ENCODE measurements around the gene FBXO31. TPM values are rescaled to one million over a fixed set of nuclear protein-coding genes. Genes with fewer than 3 reads are reported as not detected.

The FBXO31 gene
- total RNA-seq, 4 donors from 2014 or later, result 39.9 to 89.3 (median 53.6) TPM

DNA sequence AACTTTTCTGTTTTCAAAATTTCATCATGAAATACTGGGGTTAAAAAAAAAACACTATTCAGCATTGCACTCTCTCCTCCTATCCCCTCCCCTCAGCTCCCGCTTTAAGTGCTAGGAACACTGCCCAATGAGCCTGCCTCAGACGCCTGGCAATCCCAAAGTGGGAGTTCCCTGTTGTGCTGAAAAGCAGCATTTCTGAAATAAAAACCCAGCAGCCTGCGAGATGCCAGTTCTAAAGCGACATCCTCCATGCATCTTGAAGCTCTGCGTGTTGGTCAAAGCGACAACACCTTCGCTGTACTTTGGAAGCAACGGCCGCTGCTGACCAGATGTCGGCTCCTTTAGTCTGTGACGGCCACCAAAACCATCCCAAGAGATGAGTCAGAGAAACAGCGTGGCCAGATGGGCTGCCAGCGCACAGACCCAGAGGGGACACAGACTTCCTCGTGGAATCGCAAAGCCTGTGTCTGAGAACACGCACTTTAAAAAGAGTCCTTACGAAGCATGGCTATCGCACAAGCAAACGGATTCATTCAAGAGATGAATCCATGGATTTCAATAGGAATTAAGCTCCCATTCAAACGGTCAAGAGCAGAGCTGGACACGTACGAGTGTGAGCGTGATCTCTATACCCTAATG is 32.8 kb downstream of the FBXO31 start:
- DNase-seq (ENCODE audit: low spot score in 2 of 2), result no peak
- Histone ChIP-seq H3K27ac (peak overlapping the region; percentile 40), H3K4me1 (peaks cover 12% of the 10 kb centered on the region), H3K36me3 (peaks cover 48% of the 10 kb centered on the region), H3K4me3 (peak overlapping the region; percentile 12), H3K9me3 (no peaks in the 10 kb centered on the region), H3K27me3 (no peaks in the 10 kb centered on the region)
- TF ChIP-seq EP300 (IDR thresholded peaks at IDR 0.05) (no peak), POLR2A (IDR thresholded peaks at IDR 0.05) (no peak), POLR2AphosphoS5 (IDR thresholded peaks at IDR 0.05) (no peak)
- TF ChIP-seq, protein P1, sequence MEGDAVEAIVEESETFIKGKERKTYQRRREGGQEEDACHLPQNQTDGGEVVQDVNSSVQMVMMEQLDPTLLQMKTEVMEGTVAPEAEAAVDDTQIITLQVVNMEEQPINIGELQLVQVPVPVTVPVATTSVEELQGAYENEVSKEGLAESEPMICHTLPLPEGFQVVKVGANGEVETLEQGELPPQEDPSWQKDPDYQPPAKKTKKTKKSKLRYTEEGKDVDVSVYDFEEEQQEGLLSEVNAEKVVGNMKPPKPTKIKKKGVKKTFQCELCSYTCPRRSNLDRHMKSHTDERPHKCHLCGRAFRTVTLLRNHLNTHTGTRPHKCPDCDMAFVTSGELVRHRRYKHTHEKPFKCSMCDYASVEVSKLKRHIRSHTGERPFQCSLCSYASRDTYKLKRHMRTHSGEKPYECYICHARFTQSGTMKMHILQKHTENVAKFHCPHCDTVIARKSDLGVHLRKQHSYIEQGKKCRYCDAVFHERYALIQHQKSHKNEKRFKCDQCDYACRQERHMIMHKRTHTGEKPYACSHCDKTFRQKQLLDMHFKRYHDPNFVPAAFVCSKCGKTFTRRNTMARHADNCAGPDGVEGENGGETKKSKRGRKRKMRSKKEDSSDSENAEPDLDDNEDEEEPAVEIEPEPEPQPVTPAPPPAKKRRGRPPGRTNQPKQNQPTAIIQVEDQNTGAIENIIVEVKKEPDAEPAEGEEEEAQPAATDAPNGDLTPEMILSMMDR (IDR thresholded peaks at IDR 0.05), result no peak
- WGBS, result 63% methylated on average over 23 of the region's 23 CpGs

DNA sequence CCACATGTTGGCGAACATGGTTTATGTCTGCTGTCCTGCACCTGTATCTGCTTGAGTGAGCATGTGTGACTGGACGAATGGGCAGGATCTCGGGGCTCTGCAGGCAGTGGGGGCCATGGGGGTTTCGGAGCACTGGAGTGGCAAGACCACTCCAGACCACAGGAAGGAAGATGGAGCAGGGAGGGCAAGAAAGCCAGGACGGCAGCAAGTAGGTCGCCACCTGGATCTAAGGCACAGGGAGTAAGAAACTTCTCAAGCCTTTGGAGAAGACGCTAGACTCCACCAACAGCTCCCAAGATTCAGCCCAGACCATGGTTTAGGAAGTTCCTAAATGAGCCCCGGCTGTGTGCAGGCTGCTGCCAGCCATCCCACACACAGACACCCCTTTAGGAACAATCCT is 33.5 kb downstream of the FBXO31 start:
- Histone ChIP-seq H3K27ac (no peak overlapping the region), H3K4me3 (no peak overlapping the region), H3K4me1 (peaks cover 20% of the 10 kb centered on the region), H3K36me3 (peaks cover 44% of the 10 kb centered on the region), H3K27me3 (no peaks in the 10 kb centered on the region), H3K9me3 (no peaks in the 10 kb centered on the region)
- DNase-seq (ENCODE audit: low spot score in 2 of 2), result no peak
- TF ChIP-seq EP300 (IDR thresholded peaks at IDR 0.05), result no peak
- TF ChIP-seq, protein P1 (IDR thresholded peaks at IDR 0.05), result no peak
- no peak for TF ChIP-seq POLR2AphosphoS5 (IDR thresholded peaks at IDR 0.05)
- no peak for TF ChIP-seq POLR2A (IDR thresholded peaks at IDR 0.05)
- 85% methylated on average over 8 of the region's 8 CpGs for WGBS

DNA sequence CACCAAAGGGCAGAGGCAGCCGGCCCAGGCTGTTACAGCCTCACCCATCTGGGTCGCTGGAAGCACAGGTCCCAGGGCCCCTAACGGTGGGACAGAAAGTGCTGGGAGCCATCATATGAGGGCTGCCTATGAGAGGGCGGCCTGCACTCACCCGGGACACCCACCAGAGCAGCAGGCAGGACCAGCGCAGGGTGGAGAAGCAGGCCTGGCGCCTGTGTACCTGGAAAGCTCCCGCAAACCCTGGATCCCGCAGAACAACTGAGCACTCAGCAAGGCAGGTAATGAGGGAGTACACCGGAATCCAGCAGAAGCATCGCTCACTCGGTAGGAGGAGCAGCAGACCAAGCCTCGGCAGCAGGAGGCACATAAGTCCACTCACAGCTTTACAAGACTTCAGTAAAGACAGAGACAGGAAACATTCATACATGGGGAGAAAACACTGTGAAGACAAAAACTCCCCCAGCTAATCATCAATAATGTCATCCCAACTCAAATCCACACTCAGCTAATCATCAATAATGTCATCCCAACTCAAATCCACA is 34.9 kb downstream of the FBXO31 start:
- no peak for DNase-seq (ENCODE audit: low spot score in 2 of 2)
- Histone ChIP-seq H3K27ac (no peak overlapping the region), H3K4me3 (no peak overlapping the region), H3K9me3 (no peaks in the 10 kb centered on the region), H3K27me3 (no peaks in the 10 kb centered on the region), H3K4me1 (peaks cover 25% of the 10 kb centered on the region), H3K36me3 (peaks cover 40% of the 10 kb centered on the region)
- 95% methylated on average over 13 of the region's 13 CpGs for WGBS
- no peak for TF ChIP-seq POLR2A (IDR thresholded peaks at IDR 0.05)
- TF ChIP-seq EP300 (IDR thresholded peaks at IDR 0.05), result no peak
- TF ChIP-seq, protein P1 (IDR thresholded peaks at IDR 0.05), result no peak
- TF ChIP-seq POLR2AphosphoS5 (IDR thresholded peaks at IDR 0.05), result no peak

DNA sequence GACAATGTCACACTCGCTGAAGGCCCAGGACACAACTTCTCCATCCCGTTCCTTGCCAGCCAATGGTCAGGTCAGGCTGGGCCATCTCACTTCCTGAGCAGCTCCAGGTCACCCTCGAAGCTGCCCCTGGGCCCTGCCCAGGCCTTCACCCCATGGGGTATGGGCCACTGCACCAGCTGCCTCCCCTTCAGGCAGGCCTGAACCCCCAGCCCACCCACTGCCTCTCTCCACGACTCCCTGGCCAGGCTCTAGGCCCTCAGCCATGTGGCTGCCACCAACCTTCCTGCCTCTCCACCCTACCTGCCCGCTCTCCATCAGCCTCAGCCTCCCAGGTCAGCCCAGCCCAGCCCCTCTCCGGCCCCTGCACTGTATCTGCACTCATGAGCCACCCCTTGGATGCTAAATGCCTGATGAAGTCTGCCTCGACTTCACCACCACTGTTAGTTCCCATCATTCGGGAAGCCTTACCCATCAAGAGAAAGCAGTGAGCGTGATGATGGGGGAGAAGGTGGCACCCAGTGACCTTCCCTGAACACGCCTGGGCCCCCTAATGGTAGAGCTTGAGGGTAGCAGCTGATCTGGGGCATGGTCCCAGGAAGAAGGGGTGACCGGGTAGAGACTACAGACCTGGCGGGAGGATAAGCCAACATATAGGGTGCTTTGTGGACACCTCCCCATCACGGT is 35.5 kb downstream of the FBXO31 start:
- peaks cover 41% of the 10 kb centered on the region for H3K36me3 ChIP-seq
- WGBS, result 97% methylated on average over 13 of the region's 13 CpGs
- no peaks in the 10 kb centered on the region for H3K9me3 ChIP-seq
- H3K4me1 ChIP-seq, result peaks cover 25% of the 10 kb centered on the region
- TF ChIP-seq POLR2A (IDR thresholded peaks at IDR 0.05) (no peak), EP300 (IDR thresholded peaks at IDR 0.05) (no peak), POLR2AphosphoS5 (IDR thresholded peaks at IDR 0.05) (no peak)
- TF ChIP-seq, protein P1 (IDR thresholded peaks at IDR 0.05), result no peak
- H3K27ac ChIP-seq, result no peak overlapping the region
- no peaks in the 10 kb centered on the region for H3K27me3 ChIP-seq
- H3K4me3 ChIP-seq, result no peak overlapping the region
- no peak for DNase-seq (ENCODE audit: low spot score in 2 of 2)

DNA sequence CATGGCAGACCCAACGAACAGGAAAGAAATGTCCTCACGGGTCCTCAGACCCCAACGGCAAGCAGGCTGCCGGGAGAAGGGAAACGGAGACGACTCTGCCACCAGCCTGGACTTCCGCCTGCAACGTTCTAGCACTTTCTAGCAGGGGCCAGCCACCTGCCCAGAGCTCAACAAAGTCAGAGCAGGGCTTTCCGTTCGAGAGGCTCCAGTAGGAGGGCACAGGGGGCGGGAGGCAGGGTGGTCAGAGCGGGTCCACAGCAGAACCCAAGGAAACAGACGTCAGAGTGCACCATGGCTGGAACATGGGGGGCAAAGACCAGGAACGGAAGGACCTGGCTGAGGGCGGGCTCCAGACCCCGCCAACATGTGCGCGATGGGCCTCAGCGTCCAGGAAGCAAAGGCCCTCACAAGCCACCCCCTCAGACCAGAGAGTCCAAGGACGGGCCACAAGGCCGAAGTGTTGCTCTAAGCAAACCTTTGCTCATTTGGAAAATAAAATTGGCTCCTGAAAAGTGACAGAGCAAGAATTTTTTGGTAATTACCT is 37.0 kb downstream of the FBXO31 start:
- DNase-seq (ENCODE audit: low spot score in 2 of 2), result no peak
- Histone ChIP-seq H3K9me3 (no peaks in the 10 kb centered on the region), H3K4me1 (peaks cover 21% of the 10 kb centered on the region), H3K27ac (no peak overlapping the region), H3K36me3 (peaks cover 51% of the 10 kb centered on the region), H3K4me3 (no peak overlapping the region), H3K27me3 (no peaks in the 10 kb centered on the region)
- TF ChIP-seq POLR2AphosphoS5 (IDR thresholded peaks at IDR 0.05) (no peak), EP300 (IDR thresholded peaks at IDR 0.05) (no peak), POLR2A (IDR thresholded peaks at IDR 0.05) (no peak)
- TF ChIP-seq, protein P1 (IDR thresholded peaks at IDR 0.05), result no peak
- 92% methylated on average over 21 of the region's 21 CpGs for WGBS
